HepG2 (cell line): ENCODE measurements around the gene C1orf115.
A peak's percentile ranks its signal among the peaks of the same experiment; 100 is the strongest.

Experiments
- CHD2 ChIP-seq: IDR thresholded peaks from 2 replicates; pipeline ENCODE4 v1.6.1; 2011; ENCODE audit warnings: low read depth, low read length, improper control_type of control experiment
- CSRNP2 ChIP-seq: sonication (generic); formaldehyde crosslinking; conservative IDR thresholded peaks from 2 replicates; pipeline ENCODE4 v1.8.0; 2022; ENCODE audit warnings: low read depth, missing genetic modification reagents
- CTCF ChIP-seq: sonication (generic); formaldehyde crosslinking; IDR thresholded peaks from 2 replicates; pipeline ENCODE4 v1.5.0; 2020; ENCODE audit warnings: mild to moderate bottlenecking, missing genetic modification reagents, moderate library complexity
- MEIS1 ChIP-seq: sonication (generic); formaldehyde crosslinking; IDR thresholded peaks from 2 replicates; pipeline ENCODE4 v1.9.0; 2021; ENCODE audit warnings: mild to moderate bottlenecking, missing genetic modification reagents, moderate library complexity, borderline replicate concordance
- MTA3 ChIP-seq: sonication (generic); formaldehyde crosslinking; IDR thresholded peaks from 2 replicates; pipeline ENCODE4 v1.4.0; 2020; ENCODE audit warnings: missing genetic modification reagents
- POLR2AphosphoS2 ChIP-seq: IDR thresholded peaks from 2 replicates; pipeline ENCODE4 v1.6.1; 2011; ENCODE audit warnings: low read depth, low read length, improper control_type of control experiment
- SMARCE1 ChIP-seq: fragments of 450-650 bp; IDR thresholded peaks from 2 replicates; pipeline ENCODE4 v1.6.1; 2017; ENCODE audit warnings: borderline replicate concordance
- ZBTB10 ChIP-seq: sonication (generic); formaldehyde crosslinking; IDR thresholded peaks from 2 replicates; pipeline ENCODE4 v1.4.0; 2020; ENCODE audit warnings: missing genetic modification reagents, borderline replicate concordance
- ZBTB21 ChIP-seq: sonication (generic); formaldehyde crosslinking; IDR thresholded peaks from 2 replicates; pipeline ENCODE4 v1.4.0; 2020; ENCODE audit warnings: missing genetic modification reagents
- ZBTB7A ChIP-seq: sonication (generic); formaldehyde crosslinking; IDR thresholded peaks from 2 replicates; pipeline ENCODE4 v1.8.0; 2022; ENCODE audit warnings: mild to moderate bottlenecking, missing genetic modification reagents

- peak; percentile 67; the same call in 1 of the 2 replicates for TF ChIP-seq MEIS1 (CRISPR knock-in tag)
- TF ChIP-seq POLR2AphosphoS2: no peak
- TF ChIP-seq CTCF: peak; percentile 94
- TF ChIP-seq ZBTB7A (CRISPR knock-in tag): peak; percentile 88; the same call in 1 of the 2 replicates
- TF ChIP-seq ZBTB10: no peak
- TF ChIP-seq SMARCE1: no peak
- no peak for TF ChIP-seq ZBTB21 (CRISPR knock-in tag)
- TF ChIP-seq CHD2: no peak
- no peak for TF ChIP-seq MTA3 (CRISPR knock-in tag)
- no peak for TF ChIP-seq CSRNP2 (CRISPR knock-in tag)
Observed at GRCh38 chr1:220690140-220691052, at the start of gene C1orf115.
